HS-27A (cell line): ENCODE results near the gene SIGLEC10.

Source experiments
- DNase-seq: peaks from one replicate; pipeline ENCODE4 v3.0.0-alpha.2; 2012; ENCODE audit warnings: low read depth, missing footprints

SIGLEC10 gene

GRCh38 chr19:51365965-51366388 is 51.5 kb downstream of the SIGLEC10 start, which contains the start of gene ETFB:
Gene ETFB (minus strand): TSS chr19:51366388. CDS start chr19:51366326, 62 bp downstream.
- no peak for DNase-seq

- no peak for DNase-seq
Measured at GRCh38 chr19:51365211-51365964, 52.1 kb downstream of the SIGLEC10 start.

- no peak for DNase-seq
Measured at GRCh38 chr19:51364200-51365106, 53.0 kb downstream of the SIGLEC10 start.

- no peak for DNase-seq
Measured at GRCh38 chr19:51361239-51361638, 56.2 kb downstream of the SIGLEC10 start.
